Pancreas (tissue), 10 donors: ENCODE results near the gene USP11. TPM values are rescaled to one million over a fixed set of nuclear protein-coding genes. Genes with fewer than 3 reads are reported as not detected.
A peak's percentile ranks its signal among the peaks of the same experiment; 100 is the strongest.

Experiments
- ATAC-seq, 4 donors: fragments of 200-7000 bp; cut with Tn5 transposase; one replicate each; pipeline versions ENCODE4 v1.8.0 to v1.9.1; 2020; ENCODE audit warnings: mild to moderate bottlenecking in 4 of 4, moderate library complexity in 4 of 4
- DNase-seq, 6 donors: peaks; one replicate each; pipeline ENCODE4 v3.0.0-alpha.2; 2020
- FAIRE-seq: peaks from 2 replicates; lab custom pipeline; 2012; peaks lifted over from hg19 to GRCh38; lab: Jason Lieb, UNC
- H3K27ac ChIP-seq, 4 donors: fragments of 200-600 bp; sonication (generic); 1 replicate in 3 of 4; 2 replicates in 1 of 4; pipeline versions ENCODE4 v1.5.0 to v1.8.0; 2020
- H3K27me3 ChIP-seq, 4 donors: fragments of 200-600 bp; one replicate each; pipeline ENCODE4 v1.8.0; 2021
- H3K36me3 ChIP-seq, 3 donors: fragments of 200-600 bp; sonication (generic) in 1 of 3; one replicate each; pipeline versions ENCODE4 v1.5.0 to v1.8.0; 2020 to 2021
- H3K4me1 ChIP-seq, 3 donors: fragments of 200-600 bp; one replicate each; pipeline ENCODE4 v1.8.0; 2021
- H3K4me3 ChIP-seq, 4 donors: fragments of 200-600 bp; sonication (generic) in 2 of 4; one replicate each; pipeline versions ENCODE4 v1.5.0 to v1.8.0; 2020 to 2021
- H3K9me3 ChIP-seq, 4 donors: fragments of 200-600 bp; one replicate each; pipeline ENCODE4 v1.8.0; 2021
- WGBS, 2 donors: extraction: QIAGEN DNeasy Blood & Tissue Kit; methylation state at CpG; one replicate each; pipeline ENCODE4 v1.1.7; 2013; 5-methylcytosine and 5-hydroxymethylcytosine counted together
- intact Hi-C, 3 donors: fragments of 100-400 bp; cut with DNase I; formaldehyde crosslinking; loops; one replicate each; pipeline versions ENCODE4 v1.11.1 to v1.14.2; 2022
- polyA plus RNA-seq, 2 donors: library from polyadenylated mRNA; stranded (reverse); fragments of 200-250 nt; gene quantifications; one replicate each; pipeline ENCODE4 v1.2.3, GENCODE V29; 2013
- total RNA-seq, 6 donors: library from RNA; stranded (reverse); fragmentation: NEBNext Ultra II Directional in 4 of 6; extraction: Animal tissue kit (Norgen Biotek cat#: 25700) in 4 of 6; gene quantifications; one replicate each; pipeline versions ENCODE4 v1.2.1 to v1.2.4, GENCODE V29; 2021 to 2023
- TF ChIP-seq, protein P1 (sequence below), 4 donors: fragments of 200-600 bp; sonication (generic) in 3 of 4; IDR thresholded peaks; one replicate each; pipeline versions ENCODE4 v1.5.0 to v1.8.0; 2021; ENCODE audit warnings: antibody characterized with exemption in 4 of 4
- donor health status: healthy with polysubstance abuse.
- donor health status: DM: no; HTN: no; CAD: no; lungs with moderate emphysema.
- donor health status: DM: no; HTN: no; CAD: no.
- donor health status: control.
- donor health status: control.
- donor health status: Bipolar disorder and iron deficiency.
- donor health status: DM: yes; HTN: yes; CAD: no.
- donor health status: DM: no; HTN: no; CAD: no.
- donor health status: DM: no; HTN: no; CAD: no.
- donor health status: DM: yes; HTN: yes; CAD: no.

Gene USP11
- total and polyA plus RNA-seq, 8 donors, result 17.6 to 58.4 (median 25.3) TPM

DNA sequence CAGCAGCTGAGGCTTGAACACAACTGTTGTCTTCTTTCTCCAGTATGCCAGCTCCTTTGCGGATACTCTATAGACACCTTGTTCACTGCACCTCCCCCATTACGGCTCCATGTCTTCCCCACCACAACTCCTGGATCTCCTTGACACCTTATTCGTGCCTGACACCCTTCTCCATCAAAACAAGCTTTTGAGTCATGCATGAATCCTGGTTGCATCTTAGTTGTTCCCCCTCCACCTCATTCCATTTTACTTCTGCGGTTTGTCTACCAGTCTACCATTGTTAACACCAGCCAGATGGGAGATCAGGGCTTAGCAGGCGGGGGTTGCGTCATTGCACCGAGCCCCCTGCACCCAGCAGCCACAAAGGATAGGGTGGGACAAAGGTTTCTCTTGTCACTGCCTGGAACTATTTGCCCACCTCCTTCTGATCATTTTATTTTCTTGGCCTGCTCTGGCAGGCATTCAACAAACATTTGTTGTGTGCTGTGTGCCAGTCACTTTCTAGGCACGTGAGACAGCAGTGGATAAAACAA, 16.4 kb upstream of the USP11 start:
- FAIRE-seq, result no peak
- Histone ChIP-seq H3K27ac (peak overlapping the region in 2 of 4 donors; percentile 70 to 94), H3K27me3 (no peaks in the 10 kb centered on the region), H3K9me3 (no peaks in the 10 kb centered on the region), H3K4me1 (peaks cover 0 to 11% (median 0%) of the 10 kb centered on the region in 3 donors), H3K36me3 (peaks cover 0 to 33% (median 3%) of the 10 kb centered on the region in 3 donors), H3K4me3 (no peak overlapping the region)
- intact Hi-C loops, result no loop called here
- WGBS, 2 donors, result 78 to 90% methylated on average over 8 of the region's 8 CpGs
- TF ChIP-seq, protein P1, sequence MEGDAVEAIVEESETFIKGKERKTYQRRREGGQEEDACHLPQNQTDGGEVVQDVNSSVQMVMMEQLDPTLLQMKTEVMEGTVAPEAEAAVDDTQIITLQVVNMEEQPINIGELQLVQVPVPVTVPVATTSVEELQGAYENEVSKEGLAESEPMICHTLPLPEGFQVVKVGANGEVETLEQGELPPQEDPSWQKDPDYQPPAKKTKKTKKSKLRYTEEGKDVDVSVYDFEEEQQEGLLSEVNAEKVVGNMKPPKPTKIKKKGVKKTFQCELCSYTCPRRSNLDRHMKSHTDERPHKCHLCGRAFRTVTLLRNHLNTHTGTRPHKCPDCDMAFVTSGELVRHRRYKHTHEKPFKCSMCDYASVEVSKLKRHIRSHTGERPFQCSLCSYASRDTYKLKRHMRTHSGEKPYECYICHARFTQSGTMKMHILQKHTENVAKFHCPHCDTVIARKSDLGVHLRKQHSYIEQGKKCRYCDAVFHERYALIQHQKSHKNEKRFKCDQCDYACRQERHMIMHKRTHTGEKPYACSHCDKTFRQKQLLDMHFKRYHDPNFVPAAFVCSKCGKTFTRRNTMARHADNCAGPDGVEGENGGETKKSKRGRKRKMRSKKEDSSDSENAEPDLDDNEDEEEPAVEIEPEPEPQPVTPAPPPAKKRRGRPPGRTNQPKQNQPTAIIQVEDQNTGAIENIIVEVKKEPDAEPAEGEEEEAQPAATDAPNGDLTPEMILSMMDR (IDR thresholded peaks at IDR 0.05), result no peak
- peak in 2 of 6 donors; percentile 20 to 35 for DNase-seq
- ATAC-seq, result no peak

DNA sequence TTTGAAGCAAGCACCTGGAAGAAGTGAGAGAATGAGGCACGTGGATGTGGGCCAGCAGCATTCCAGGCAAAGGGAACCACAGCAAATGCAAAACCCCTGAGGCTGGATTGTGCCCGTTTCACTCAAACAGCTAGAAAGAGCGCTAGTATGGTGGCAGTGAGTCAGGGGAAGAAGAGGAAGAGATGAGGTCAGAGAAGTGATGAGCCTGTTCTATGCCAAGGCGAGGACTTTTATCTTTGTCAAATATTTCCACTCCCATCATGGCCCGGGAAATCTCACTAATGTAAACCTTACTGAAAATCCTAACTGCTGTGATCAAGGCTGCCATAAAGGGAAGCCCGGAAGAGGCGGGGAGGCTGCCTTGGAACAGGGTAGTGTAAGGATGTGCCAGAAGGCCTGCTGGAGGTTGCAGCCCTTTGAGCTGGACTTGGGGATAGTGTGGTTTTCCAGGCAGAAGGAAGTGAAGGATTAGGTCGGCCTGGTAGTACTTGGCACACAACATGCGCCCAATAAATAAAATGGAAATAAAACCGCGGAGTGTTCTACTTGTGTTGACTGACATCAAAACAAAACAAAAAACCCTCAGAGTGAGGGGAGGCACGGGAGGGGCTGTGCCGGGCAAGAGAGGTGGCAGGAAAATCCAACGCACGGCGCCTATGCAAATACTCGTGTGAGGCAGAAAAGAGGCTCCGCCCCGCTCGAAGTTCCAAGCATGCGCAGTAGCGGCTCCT, 15.5 kb upstream of the USP11 start:
- H3K4me1 ChIP-seq, result peaks cover 0 to 11% (median 0%) of the 10 kb centered on the region in 3 donors
- H3K9me3 ChIP-seq, result no peaks in the 10 kb centered on the region
- H3K4me3 ChIP-seq, result peak overlapping the region in 3 of 4 donors; percentile 7 to 97 (median 21)
- peak; percentile 1 to 3 (median 2) for ATAC-seq
- no peaks in the 10 kb centered on the region for H3K27me3 ChIP-seq
- intact Hi-C loops, result no loop called here
- peak in 5 of 6 donors; percentile 26 to 95 (median 38) for DNase-seq
- WGBS, 2 donors, result 5 to 19% methylated on average over 22 of the region's 22 CpGs
- TF ChIP-seq, protein P1 (IDR thresholded peaks at IDR 0.05), result no peak
- peak overlapping the region; percentile 58 to 95 (median 82) for H3K27ac ChIP-seq
- FAIRE-seq, result no peak
- peaks cover 0 to 31% (median 3%) of the 10 kb centered on the region in 3 donors for H3K36me3 ChIP-seq

DNA sequence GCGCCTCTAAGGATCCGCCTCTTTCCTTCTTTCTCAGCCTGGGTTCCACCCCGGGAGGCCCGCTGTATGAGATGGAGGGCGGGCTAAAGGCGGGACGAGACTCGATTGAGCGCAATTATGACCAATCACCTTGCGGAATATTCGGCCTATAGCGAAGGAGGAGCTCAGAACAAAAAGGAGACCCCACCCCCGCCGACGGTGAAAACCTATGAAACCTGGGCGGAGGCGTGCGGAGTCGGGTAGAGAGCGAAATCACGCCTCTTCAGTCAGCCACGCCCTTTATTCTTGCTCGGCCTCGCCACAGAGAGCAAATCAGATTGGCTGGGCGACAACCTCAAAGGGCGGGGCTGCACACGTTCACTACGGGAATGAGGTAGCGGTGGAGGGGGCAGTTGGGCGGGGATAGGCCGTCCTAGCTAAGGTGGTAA, 14.9 kb upstream of the USP11 start:
- FAIRE-seq, result peak; percentile 99
- peak; percentile 87 to 99 (median 97) for DNase-seq
- Histone ChIP-seq H3K27ac (peak overlapping the region; percentile 94 to 97 (median 94)), H3K4me1 (peaks cover 0 to 11% (median 0%) of the 10 kb centered on the region in 3 donors), H3K4me3 (peak overlapping the region; percentile 79 to 97 (median 96)), H3K36me3 (peaks cover 0 to 25% (median 3%) of the 10 kb centered on the region in 3 donors), H3K9me3 (no peaks in the 10 kb centered on the region), H3K27me3 (no peaks in the 10 kb centered on the region)
- 0 to 3% methylated on average over 31 of the region's 31 CpGs for WGBS, 2 donors
- TF ChIP-seq, protein P1 (IDR thresholded peaks at IDR 0.05), result no peak
- peak; percentile 83 to 91 (median 86) for ATAC-seq
- intact Hi-C loops, result no loop called here

DNA sequence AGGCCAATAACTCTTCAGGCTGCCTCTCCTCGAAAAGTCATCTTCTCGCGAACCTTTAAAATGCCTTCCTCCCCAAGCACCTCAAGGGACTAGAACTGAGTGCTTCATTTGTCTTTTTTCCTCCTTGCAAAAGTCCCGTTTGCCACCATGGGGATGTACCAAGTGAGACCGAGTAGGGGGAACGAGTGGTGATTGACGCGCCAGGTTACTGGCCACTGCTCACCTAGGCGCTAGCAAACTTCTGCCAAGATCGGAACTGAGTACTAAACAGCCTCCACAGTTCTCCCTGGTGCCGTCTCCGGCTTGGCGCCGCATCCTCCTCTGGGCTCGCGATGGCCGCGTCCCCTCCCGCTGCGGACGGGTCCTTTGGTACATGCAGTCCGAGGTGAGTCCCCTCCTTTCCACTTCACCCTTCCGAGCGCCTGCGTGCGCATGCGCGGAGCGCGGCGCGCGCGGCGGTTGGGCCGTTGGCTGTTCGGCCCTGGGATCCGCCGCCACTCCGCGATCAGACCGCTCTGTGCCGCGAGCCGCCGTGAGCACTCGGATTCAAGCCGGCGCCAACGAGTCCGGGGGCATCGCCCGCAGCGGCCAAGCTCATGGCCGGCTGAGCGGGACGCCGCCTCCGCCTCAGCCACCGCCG, 14.4 kb upstream of the USP11 start, which contains the start of gene CDK16:
TSS of gene CDK16 (plus strand) at position 402 of the 640 bp plus-strand sequence. CDS start 4,877 bp downstream, outside the sequence.
- peaks cover 0 to 11% (median 0%) of the 10 kb centered on the region in 3 donors for H3K4me1 ChIP-seq
- intact Hi-C loops, result no loop called here
- WGBS, 2 donors, result 0 to 4% methylated on average over 44 to 61 of the region's 61 CpGs

More for the DNA sequence above, 14.4 kb upstream of the USP11 start, which contains the start of gene CDK16:
- Histone ChIP-seq H3K27me3 (no peaks in the 10 kb centered on the region), H3K36me3 (peaks cover 0 to 20% (median 3%) of the 10 kb centered on the region in 3 donors), H3K4me3 (peak within 1 kb of the TSS; percentile 79 to 97 (median 96)), H3K9me3 (no peaks in the 10 kb centered on the region), H3K27ac (peak within 1 kb of the TSS; percentile 94 to 97 (median 94))
- DNase-seq, result peak; percentile 75 to 94 (median 86)
- TF ChIP-seq, protein P1 (IDR thresholded peaks at IDR 0.05), result no peak
- FAIRE-seq, result no peak
- peak; percentile 76 to 84 (median 81) for ATAC-seq
